GM23338 (cell line): ENCODE data around the gene COPA.

Experiments used
- CTCF ChIP-seq, 2 experiments: fragments of 200-600 bp in 1 of 2; sonication (generic) in 1 of 2; conservative IDR thresholded peaks; 2 replicates each; pipeline versions ENCODE4 v1.5.1 to v1.6.1; 2016 to 2017; ENCODE audit warnings: antibody characterized with exemption in 2 of 2, low read depth in 2 of 2, mild to moderate bottlenecking in 2 of 2, moderate library complexity in 1 of 2
- EZH2 ChIP-seq: fragments of 200-600 bp; sonication (generic); IDR thresholded peaks from one replicate; pipeline ENCODE4 v1.8.0; 2017; ENCODE audit warnings: antibody characterized with exemption, mild to moderate bottlenecking, low read depth; ENCODE audit not compliant: unreplicated experiment
- EZH2phosphoT487 ChIP-seq: fragments of 200-600 bp; sonication (generic); IDR thresholded peaks from one replicate; pipeline ENCODE4 v1.8.1; 2018; ENCODE audit warnings: antibody characterized with exemption; ENCODE audit not compliant: unreplicated experiment
- POLR2AphosphoS5 ChIP-seq: IDR thresholded peaks from 2 replicates; pipeline ENCODE4 v1.6.1; 2016; ENCODE audit warnings: antibody characterized with exemption, low read depth
- REST ChIP-seq: IDR thresholded peaks from one replicate; pipeline ENCODE4 v1.6.1; 2018; ENCODE audit warnings: antibody characterized with exemption; ENCODE audit not compliant: unreplicated experiment

- TF ChIP-seq CTCF (conservative IDR thresholded peaks at IDR 0.05; ENCODE audit: low read depth in 2 of 2), result no peak
- no peak for TF ChIP-seq POLR2AphosphoS5
- no peak for TF ChIP-seq EZH2
- TF ChIP-seq EZH2phosphoT487, result no peak
- no peak for TF ChIP-seq REST
These were observed 24.5 kb upstream of the COPA start for GRCh38 chr1:160367516-160367900.
